GM23248 (cell line): ENCODE data around the gene TXNDC16. TPM values are rescaled to one million over a fixed set of nuclear protein-coding genes. Genes with fewer than 3 reads are reported as not detected.

Source experiments
- DNase-seq: peaks from one replicate; pipeline ENCODE4 v3.0.0-alpha.2; 2015
- H2AFZ ChIP-seq: fragments of 200-600 bp; sonication (generic); 2 replicates; pipeline ENCODE4 v1.6.1; 2016; ENCODE audit warnings: antibody characterized with exemption
- H3F3A ChIP-seq: fragments of 200-600 bp; sonication (generic); 2 replicates; pipeline ENCODE4 v1.6.1; 2016; ENCODE audit warnings: mild to moderate bottlenecking, antibody characterized with exemption, mixed run types; ENCODE audit not compliant: insufficient read depth
- H3K27ac ChIP-seq: fragments of 200-600 bp; sonication (generic); 2 replicates; pipeline ENCODE4 v1.5.1; 2016; ENCODE audit warnings: mild to moderate bottlenecking
- H3K27me3 ChIP-seq: fragments of 200-600 bp; sonication (generic); replicated peaks from 2 replicates; pipeline ENCODE4 v1.6.1; 2016; ENCODE audit warnings: mild to moderate bottlenecking; ENCODE audit not compliant: insufficient read depth
- H3K36me3 ChIP-seq: fragments of 200-600 bp; sonication (generic); 2 replicates; pipeline ENCODE4 v1.6.1; 2016; ENCODE audit warnings: low read depth, mild to moderate bottlenecking
- H3K4me1 ChIP-seq: fragments of 200-600 bp; sonication (generic); 2 replicates; pipeline ENCODE4 v1.6.1; 2016; ENCODE audit warnings: mild to moderate bottlenecking; ENCODE audit not compliant: insufficient read depth
- H3K4me2 ChIP-seq: fragments of 200-600 bp; sonication (generic); one replicate; pipeline ENCODE4 v1.6.1; 2016; ENCODE audit warnings: mild to moderate bottlenecking; ENCODE audit not compliant: unreplicated experiment
- H3K4me3 ChIP-seq: fragments of 200-600 bp; sonication (generic); 2 replicates; pipeline ENCODE4 v1.5.1; 2016; ENCODE audit warnings: mild to moderate bottlenecking
- H3K79me2 ChIP-seq: fragments of 200-600 bp; sonication (generic); 2 replicates; pipeline ENCODE4 v1.6.1; 2016; ENCODE audit warnings: mild to moderate bottlenecking; ENCODE audit not compliant: insufficient read depth
- H3K9ac ChIP-seq: fragments of 200-600 bp; sonication (generic); 2 replicates; pipeline ENCODE4 v1.6.1; 2016; ENCODE audit warnings: mild to moderate bottlenecking
- H3K9me2 ChIP-seq: fragments of 200-600 bp; sonication (generic); 2 replicates; pipeline ENCODE4 v1.6.1; 2016; ENCODE audit warnings: mixed run types, mild to moderate bottlenecking, moderate library complexity; ENCODE audit not compliant: insufficient read depth
- H3K9me3 ChIP-seq: fragments of 200-600 bp; sonication (generic); one replicate; pipeline ENCODE4 v1.6.1; 2017; ENCODE audit warnings: low read depth
- H4K20me1 ChIP-seq: fragments of 200-600 bp; sonication (generic); 2 replicates; pipeline ENCODE4 v1.6.0; 2016; ENCODE audit not compliant: insufficient read depth
- EZH2 ChIP-seq: fragments of 200-600 bp; sonication (generic); IDR thresholded peaks from 2 replicates; pipeline ENCODE4 v1.6.1; 2018; ENCODE audit warnings: antibody characterized with exemption, mild to moderate bottlenecking; ENCODE audit not compliant: insufficient read depth, poor library complexity, severe bottlenecking
- EZH2phosphoT487 ChIP-seq: fragments of 200-600 bp; sonication (generic); IDR thresholded peaks from 2 replicates; pipeline ENCODE4 v1.6.1; 2018; ENCODE audit warnings: antibody characterized with exemption, moderate library complexity, mild to moderate bottlenecking, low read depth; ENCODE audit not compliant: insufficient read depth
- WGBS, 2 experiments: methylation state at CpG; one replicate each; pipeline ENCODE4 v1.1.6; 2015 to 2017; ENCODE audit warnings: low lambda C conversion rate in 2 of 2, low coverage in 1 of 2; ENCODE audit errors: missing lambda C conversion rate in 2 of 2; 5-methylcytosine and 5-hydroxymethylcytosine counted together
- in situ Hi-C: fragments of 300-500 bp; cut with MboI; formaldehyde crosslinking; loops from 2 replicates; pipeline ENCODE4 v1.15.0; 2020
- polyA plus RNA-seq: library from polyadenylated mRNA; unstranded; fragments of >200 nt; fragmentation: Nextera tagmentation; extraction: Ambion mirVana; gene quantifications from 2 replicates; pipeline ENCODE4 v1.2.1, GENCODE V29; 2016
- total RNA-seq: library from RNA; depleted of rRNA; stranded (reverse); fragments of >200 nt; shearing (Covaris generic); gene quantifications from 2 replicates; pipeline ENCODE4 v1.2.3, GENCODE V29; 2014

TXNDC16 gene
- total and polyA plus RNA-seq, 2 experiments from 2014 or later: 2.4 to 2.5 TPM

DNA sequence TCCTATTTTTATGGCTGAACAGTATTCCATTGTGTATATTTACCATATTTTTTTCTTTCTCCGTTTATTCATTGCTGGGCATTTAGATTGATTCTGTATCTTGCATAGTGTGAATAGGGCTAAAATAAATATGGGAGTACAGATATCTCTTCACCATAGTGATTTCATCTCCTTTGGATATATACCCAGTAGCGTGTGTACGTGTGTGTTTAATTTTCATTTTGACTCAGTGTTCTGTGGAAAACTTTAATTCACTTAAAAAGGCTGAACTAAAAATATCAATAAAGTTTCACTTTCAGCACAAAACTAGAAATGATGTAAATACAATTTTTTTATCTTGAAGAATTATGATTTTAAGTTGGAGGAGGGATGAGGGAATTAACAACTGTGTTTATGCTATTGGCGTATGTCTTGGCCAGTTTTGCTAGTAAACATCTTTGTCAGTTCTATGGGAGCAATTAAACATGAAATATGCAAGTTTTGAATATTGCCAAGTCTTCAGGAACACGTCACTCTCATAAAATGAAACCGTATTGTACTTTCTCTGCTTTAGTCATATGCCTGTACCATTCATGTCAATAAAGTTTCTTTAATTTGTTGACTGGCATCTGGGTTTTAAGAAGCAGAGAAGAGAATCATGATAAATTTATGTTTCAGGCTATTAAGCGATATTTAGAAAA lies 138.4 kb downstream of the TXNDC16 start:
- peak overlapping the region; percentile 49 for H2AFZ ChIP-seq

GRCh38 chr14:52412426-52412825 lies 139.9 kb downstream of the TXNDC16 start:
- TF ChIP-seq EZH2phosphoT487 (no peak), EZH2 (no peak)
- WGBS, 2 experiments: 32 to 38% methylated on average over 1 of the region's 1 CpG
- Histone ChIP-seq H3K4me2 (no peak overlapping the region), H3K4me1 (peaks cover 12% of the 10 kb centered on the region; the same call in 1 of the 2 replicates), H3K9me3 (no peaks in the 10 kb centered on the region), H3K4me3 (no peak overlapping the region), H3K27ac (no peak overlapping the region), H3F3A (0 out of 2 replicates have a peak, but pooled peaks cover 4% of the 10 kb centered on the region), H3K79me2 (no peaks in the 10 kb centered on the region), H3K27me3 (no peaks in the 10 kb centered on the region), H3K9ac (no peak overlapping the region), H3K36me3 (no peaks in the 10 kb centered on the region), H4K20me1 (no peaks in the 10 kb centered on the region), H2AFZ (no peak overlapping the region), H3K9me2 (no peaks in the 10 kb centered on the region)
- in situ Hi-C loops: no loop called here
- no peak for DNase-seq

More for the DNA sequence above, 138.4 kb downstream of the TXNDC16 start:
- Histone ChIP-seq H3F3A (0 out of 2 replicates have a peak, but pooled peaks cover 4% of the 10 kb centered on the region), H3K27me3 (no peaks in the 10 kb centered on the region), H3K4me2 (peak overlapping the region; percentile 73), H3K4me1 (peaks cover 12% of the 10 kb centered on the region; the same call in 1 of the 2 replicates), H3K4me3 (peak overlapping the region; percentile 56), H4K20me1 (no peaks in the 10 kb centered on the region), H3K36me3 (no peaks in the 10 kb centered on the region), H3K79me2 (no peaks in the 10 kb centered on the region), H3K9ac (peak overlapping the region; percentile 2; the same call in 1 of the 2 replicates), H3K9me2 (no peaks in the 10 kb centered on the region), H3K9me3 (no peaks in the 10 kb centered on the region), H3K27ac (peak overlapping the region; percentile 16; the same call in 1 of the 2 replicates)
- peak; percentile 72 for DNase-seq
- TF ChIP-seq EZH2 (no peak), EZH2phosphoT487 (no peak)
- WGBS, 2 experiments: 9 to 12% methylated on average over 7 of the region's 7 CpGs
- in situ Hi-C loops: no loop called here

GRCh38 chr14:52405314-52405713 lies 147.0 kb downstream of the TXNDC16 start:
- no peaks in the 10 kb centered on the region for H3K79me2 ChIP-seq
- no peak overlapping the region for H3K4me3 ChIP-seq
- no peaks in the 10 kb centered on the region for H3K9me3 ChIP-seq
- no peaks in the 10 kb centered on the region for H3K27me3 ChIP-seq
- H3K4me1 ChIP-seq: peaks cover 16% of the 10 kb centered on the region
- no peaks in the 10 kb centered on the region for H3K36me3 ChIP-seq
- TF ChIP-seq EZH2 (no peak), EZH2phosphoT487 (no peak)
- no peak overlapping the region for H2AFZ ChIP-seq
- 81 to 89% methylated on average over 1 of the region's 1 CpG for WGBS, 2 experiments
- no peaks in the 10 kb centered on the region for H3K9me2 ChIP-seq
- H3K4me2 ChIP-seq: no peak overlapping the region
- H3K9ac ChIP-seq: no peak overlapping the region
- no peak overlapping the region for H3K27ac ChIP-seq
- 0 out of 2 replicates have a peak, but pooled peaks cover 13% of the 10 kb centered on the region for H3F3A ChIP-seq
- in situ Hi-C loops: no loop called here
- no peak for DNase-seq
- H4K20me1 ChIP-seq: no peaks in the 10 kb centered on the region

DNA sequence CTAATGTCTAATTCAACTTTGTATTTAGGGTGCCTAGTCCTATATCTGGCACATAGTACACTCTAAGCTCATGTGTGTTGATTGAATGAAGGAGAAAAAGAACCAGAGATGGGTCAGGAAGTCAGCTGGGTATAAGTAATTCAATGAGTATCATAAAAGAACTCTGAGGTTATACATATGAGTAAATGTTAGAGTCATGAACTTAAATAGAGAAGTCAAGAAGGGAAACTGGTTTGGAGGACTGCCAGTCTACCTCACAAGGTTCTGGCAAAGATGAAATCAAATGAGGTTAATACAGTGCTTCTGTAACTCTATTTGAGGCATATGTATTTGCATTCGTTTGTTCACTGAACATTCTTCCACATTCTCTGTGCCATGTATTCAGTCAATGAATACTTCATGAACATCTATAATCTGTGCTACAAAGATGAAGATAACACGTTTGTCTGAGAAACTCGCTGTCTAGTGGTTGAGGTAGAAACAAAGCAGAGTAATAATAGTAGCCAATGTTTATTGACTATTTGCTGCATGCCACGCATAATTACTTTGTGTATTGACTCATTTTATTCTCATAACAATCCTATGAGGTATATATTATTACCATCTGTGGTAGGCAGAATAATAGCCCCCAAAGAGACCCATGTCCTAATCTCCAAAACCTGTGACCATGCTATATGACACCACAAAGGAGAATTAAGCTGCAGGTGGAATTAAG lies 149.3 kb downstream of the TXNDC16 start:
- no peak overlapping the region for H3K4me2 ChIP-seq
- TF ChIP-seq EZH2 (no peak), EZH2phosphoT487 (no peak)
- no peaks in the 10 kb centered on the region for H3K27me3 ChIP-seq
- no peaks in the 10 kb centered on the region for H3K9me2 ChIP-seq
- DNase-seq: peak; percentile 36
- H3K27ac ChIP-seq: no peak overlapping the region
- H3K9ac ChIP-seq: no peak overlapping the region
- H2AFZ ChIP-seq: no peak overlapping the region
- peaks cover 13% of the 10 kb centered on the region; the same call in 1 of the 2 replicates for H3F3A ChIP-seq
- H4K20me1 ChIP-seq: no peaks in the 10 kb centered on the region
- no peak overlapping the region for H3K4me3 ChIP-seq
- in situ Hi-C loops: no loop called here
- H3K9me3 ChIP-seq: no peaks in the 10 kb centered on the region
- no peaks in the 10 kb centered on the region for H3K36me3 ChIP-seq
- 91 to 94% methylated on average over 4 of the region's 4 CpGs for WGBS, 2 experiments
- H3K79me2 ChIP-seq: no peaks in the 10 kb centered on the region
- peaks cover 23% of the 10 kb centered on the region for H3K4me1 ChIP-seq
